Naive B cell (primary cell): ENCODE measurements around the gene C12orf57. TPM values are rescaled to one million over a fixed set of nuclear protein-coding genes. Genes with fewer than 3 reads are reported as not detected.

ENCODE experiments used
- ATAC-seq, 2 donors: fragments of 150-1000 bp; cut with Tn5 transposase; 2 replicates each; pipeline ENCODE4 v1.10.0; 2021; ENCODE audit warnings: low read depth in 2 of 2, mild to moderate bottlenecking in 2 of 2, moderate library complexity in 2 of 2
- DNase-seq: peaks from one replicate; pipeline ENCODE4 v3.0.0; 2022
- H3K27ac Mint-ChIP-seq, 6 donors: one replicate each; pipeline ENCODE4 v1.8.0; 2020 to 2022; ENCODE audit warnings: mild to moderate bottlenecking in 6 of 6, mixed read lengths in 6 of 6, moderate library complexity in 5 of 6, inconsistent platforms in 2 of 6
- H3K27me3 Mint-ChIP-seq, 3 donors: one replicate each; pipeline ENCODE4 v1.8.0; 2021 to 2022; ENCODE audit warnings: mixed read lengths in 3 of 3, mild to moderate bottlenecking in 1 of 3
- H3K36me3 Mint-ChIP-seq, 2 donors: one replicate each; pipeline ENCODE4 v1.8.0; 2020 to 2022; ENCODE audit warnings: mixed read lengths in 2 of 2, inconsistent platforms in 1 of 2, mild to moderate bottlenecking in 1 of 2
- H3K4me1 Mint-ChIP-seq, 3 donors: one replicate each; pipeline ENCODE4 v1.8.0; 2020 to 2022; ENCODE audit warnings: mixed read lengths in 3 of 3, inconsistent platforms in 1 of 3, mild to moderate bottlenecking in 1 of 3, moderate library complexity in 1 of 3
- H3K4me3 Mint-ChIP-seq, 8 donors: one replicate each; pipeline ENCODE4 v1.8.0; 2020 to 2022; ENCODE audit warnings: mild to moderate bottlenecking in 8 of 8, mixed read lengths in 8 of 8, moderate library complexity in 8 of 8, inconsistent platforms in 2 of 8
- H3K9me3 Mint-ChIP-seq, 7 donors: one replicate each; pipeline ENCODE4 v1.8.0; 2020 to 2022; ENCODE audit warnings: mixed read lengths in 7 of 7, mild to moderate bottlenecking in 5 of 7, inconsistent platforms in 2 of 7, moderate library complexity in 1 of 7
- polyA plus RNA-seq, 6 donors: library from polyadenylated mRNA; unstranded; fragments of 300-500 nt; fragmentation: Illumina TruSeq; gene quantifications; one replicate each; pipeline ENCODE4 v1.2.3, GENCODE V29; 2021; ENCODE audit warnings: low read depth in 6 of 6

Gene C12orf57
- polyA plus RNA-seq, 6 donors from 2014 or later: 126 to 211 (median 194) TPM

DNA sequence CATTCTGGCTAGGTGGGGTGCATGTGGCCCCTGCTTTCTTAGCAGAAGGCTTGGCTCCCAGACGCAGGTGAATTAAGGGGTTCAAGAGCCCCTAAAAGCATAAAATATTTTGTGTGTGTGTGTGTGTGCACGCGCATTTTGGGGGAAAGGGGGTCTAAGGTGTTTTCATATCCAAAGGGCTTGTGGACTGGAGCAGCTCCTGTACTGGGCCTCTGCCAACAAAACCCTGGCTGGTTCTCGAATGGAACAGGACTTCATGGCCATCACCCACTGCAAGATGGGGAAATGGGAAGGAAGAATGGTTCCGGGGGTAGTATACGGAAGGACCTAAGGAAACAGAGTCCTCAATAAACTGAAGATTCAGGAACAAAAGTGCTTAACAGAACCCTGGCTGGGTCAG lies 20.0 kb upstream of the C12orf57 start:
- H3K27ac Mint-ChIP-seq: peak overlapping the region in 5 of 6 donors; percentile 74 to 91 (median 82)
- H3K27me3 Mint-ChIP-seq: no peaks in the 10 kb centered on the region
- H3K4me3 Mint-ChIP-seq: peak overlapping the region in 7 of 8 donors; percentile 35 to 90 (median 85)
- DNase-seq (no peak), ATAC-seq (no peak)
- no peaks in the 10 kb centered on the region for H3K9me3 Mint-ChIP-seq
- no peaks in the 10 kb centered on the region for H3K36me3 Mint-ChIP-seq
- H3K4me1 Mint-ChIP-seq: peaks cover 57 to 70% (median 66%) of the 10 kb centered on the region in 3 donors

DNA sequence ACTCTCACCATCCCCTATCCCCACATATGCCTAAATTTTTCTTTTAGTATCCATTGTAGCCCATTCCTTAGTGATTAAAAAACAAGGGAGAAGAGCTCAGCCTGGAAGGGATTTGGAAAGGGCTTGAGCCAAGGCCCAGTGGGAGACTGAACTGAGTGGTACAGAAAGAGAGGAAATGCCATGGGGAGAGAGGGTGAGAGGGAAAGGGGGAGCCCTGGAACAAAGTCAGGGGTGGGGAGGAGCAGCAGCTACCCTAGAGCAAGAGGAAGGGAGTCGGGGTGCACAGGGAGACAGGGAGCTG lies 18.6 kb upstream of the C12orf57 start:
- H3K27ac Mint-ChIP-seq: peak overlapping the region in 3 of 6 donors; percentile 34 to 90 (median 84)

DNA sequence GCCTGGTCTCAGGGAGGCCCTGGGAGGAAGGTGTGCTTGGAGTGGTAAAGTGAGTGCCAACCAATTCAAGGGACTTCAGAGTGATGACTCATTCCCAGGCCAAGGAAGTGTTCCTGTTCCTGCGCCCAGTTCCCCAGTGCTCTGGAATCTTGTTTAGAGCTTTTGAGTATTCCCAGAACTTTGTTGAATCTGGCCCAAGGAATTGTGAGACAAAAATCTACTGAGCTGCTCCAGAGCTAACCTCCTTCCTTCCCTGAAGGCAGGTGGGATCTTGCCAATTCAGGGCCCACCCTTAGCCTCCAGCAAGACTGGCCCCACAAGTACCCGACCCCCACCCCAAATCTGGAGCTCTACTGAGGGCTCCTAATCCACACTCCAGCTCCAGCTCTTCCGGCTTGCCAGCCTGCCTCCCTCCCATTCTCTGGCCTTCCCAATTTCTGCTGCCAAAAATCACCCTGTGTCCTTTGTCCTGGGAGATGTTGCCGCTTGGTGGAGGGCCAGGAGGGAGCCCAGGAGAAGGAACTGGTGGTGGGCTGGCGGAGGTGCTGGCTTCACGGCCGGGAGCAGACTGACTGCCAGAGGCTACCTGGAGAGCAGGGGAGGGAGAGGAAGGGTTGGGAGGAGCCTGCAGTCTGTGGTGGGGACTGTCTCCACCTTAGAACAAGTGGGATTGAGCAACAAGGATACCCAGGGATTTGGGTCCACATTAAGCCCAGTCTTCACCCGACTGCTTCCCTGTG lies 18.1 kb upstream of the C12orf57 start:
- Mint-ChIP-seq H3K36me3 (no peaks in the 10 kb centered on the region), H3K27me3 (no peaks in the 10 kb centered on the region), H3K27ac (peak overlapping the region in 2 of 6 donors; percentile 11 to 84), H3K9me3 (no peaks in the 10 kb centered on the region), H3K4me1 (peaks cover 66 to 72% (median 71%) of the 10 kb centered on the region in 3 donors), H3K4me3 (peak overlapping the region; percentile 51 to 97 (median 76))
- ATAC-seq (no peak), DNase-seq (no peak)

More for the DNA sequence above, 18.6 kb upstream of the C12orf57 start:
- H3K4me1 Mint-ChIP-seq: peaks cover 67 to 72% (median 70%) of the 10 kb centered on the region in 3 donors
- peak overlapping the region in 7 of 8 donors; percentile 44 to 90 (median 79) for H3K4me3 Mint-ChIP-seq
- H3K36me3 Mint-ChIP-seq: no peaks in the 10 kb centered on the region
- no peaks in the 10 kb centered on the region for H3K9me3 Mint-ChIP-seq
- DNase-seq (no peak), ATAC-seq (no peak)
- no peaks in the 10 kb centered on the region for H3K27me3 Mint-ChIP-seq

DNA sequence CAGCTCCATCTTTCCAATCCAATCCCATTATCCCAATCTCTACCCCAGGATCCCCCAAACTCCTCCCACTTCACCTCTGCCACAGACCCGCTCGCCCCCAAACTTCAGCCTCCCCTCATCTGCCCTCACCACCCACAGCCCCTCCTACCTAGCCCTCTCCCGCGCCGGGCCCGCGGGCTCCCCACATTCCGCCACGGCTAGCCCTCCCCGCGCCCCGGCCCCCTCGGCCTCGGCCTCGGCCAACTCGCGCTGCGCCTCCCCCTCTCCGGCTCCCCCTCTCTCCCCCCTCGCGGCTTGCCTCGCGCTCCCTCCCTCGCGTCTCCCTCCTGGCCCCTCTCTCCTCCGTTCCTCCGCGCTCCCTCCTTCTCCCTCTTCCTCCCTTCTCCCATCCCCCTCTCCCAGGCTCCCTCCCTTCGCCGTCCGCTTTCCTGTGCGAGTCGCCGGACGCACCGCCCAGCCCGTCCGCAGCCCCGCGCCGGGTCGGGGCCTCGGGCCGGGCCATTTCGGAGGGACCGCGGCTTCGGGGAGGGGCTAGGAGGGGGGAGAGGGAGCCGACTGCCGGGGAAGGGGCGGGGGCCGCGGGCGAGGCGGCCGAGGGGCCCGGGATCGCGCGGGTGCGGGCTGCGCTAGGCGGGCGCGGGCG lies 16.3 kb upstream of the C12orf57 start, which contains the start of gene ATN1:
TSS of gene ATN1 (plus strand) at position 581 of the 643 bp plus-strand sequence. CDS start 6,043 bp downstream, outside the sequence.
- H3K36me3 Mint-ChIP-seq: no peaks in the 10 kb centered on the region
- peak within 1 kb of the TSS; percentile 82 to 97 (median 91) for H3K4me3 Mint-ChIP-seq
- H3K27ac Mint-ChIP-seq: peak within 1 kb of the TSS; percentile 91 to 99 (median 94)
- DNase-seq: no peak
- H3K9me3 Mint-ChIP-seq: no peaks in the 10 kb centered on the region
- peaks cover 54 to 60% (median 57%) of the 10 kb centered on the region in 3 donors for H3K4me1 Mint-ChIP-seq
- no peaks in the 10 kb centered on the region for H3K27me3 Mint-ChIP-seq
- ATAC-seq: peak; percentile 22 to 26

DNA sequence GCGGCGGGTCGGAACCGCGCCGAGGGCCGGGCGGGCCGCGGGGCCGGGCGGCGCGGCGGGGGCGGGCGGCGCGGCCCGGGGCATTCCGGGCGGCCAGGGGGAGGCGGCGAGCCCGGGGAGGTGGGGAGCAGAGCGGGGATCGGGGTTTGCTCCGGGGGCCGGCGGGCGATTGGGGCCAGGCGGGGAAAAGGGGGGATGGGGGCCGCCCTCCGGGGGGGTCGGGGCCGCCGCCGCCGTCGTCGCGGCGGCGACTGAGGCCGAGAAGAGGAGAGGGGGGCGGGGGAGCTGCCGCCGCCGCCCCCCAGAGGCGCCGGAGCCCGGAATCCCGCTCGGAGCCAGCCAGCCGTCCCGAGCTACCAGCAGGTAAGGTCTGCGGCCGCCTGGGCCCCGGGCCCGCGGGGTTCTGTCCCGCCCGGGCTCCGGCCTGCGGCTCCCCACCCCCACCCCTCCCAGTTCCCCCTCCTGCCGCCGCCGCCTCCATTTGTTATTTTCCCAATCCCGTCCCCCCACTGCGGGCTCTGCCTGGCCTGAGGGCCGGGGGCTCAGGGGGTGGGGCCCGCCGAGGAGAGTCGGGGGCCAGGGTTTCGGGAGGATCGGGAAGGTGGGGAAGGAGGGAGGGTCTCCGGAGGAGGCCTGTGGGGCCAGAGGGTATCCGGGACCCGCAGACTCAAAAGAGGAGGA lies 15.7 kb upstream of the C12orf57 start:
- Mint-ChIP-seq H3K4me3 (peak overlapping the region; percentile 72 to 96 (median 87)), H3K27ac (peak overlapping the region in 5 of 6 donors; percentile 85 to 94 (median 91)), H3K4me1 (peaks cover 47 to 54% (median 50%) of the 10 kb centered on the region in 3 donors), H3K27me3 (no peaks in the 10 kb centered on the region), H3K36me3 (no peaks in the 10 kb centered on the region), H3K9me3 (no peaks in the 10 kb centered on the region)
- DNase-seq (no peak), ATAC-seq (peak; percentile 43 to 49)

DNA sequence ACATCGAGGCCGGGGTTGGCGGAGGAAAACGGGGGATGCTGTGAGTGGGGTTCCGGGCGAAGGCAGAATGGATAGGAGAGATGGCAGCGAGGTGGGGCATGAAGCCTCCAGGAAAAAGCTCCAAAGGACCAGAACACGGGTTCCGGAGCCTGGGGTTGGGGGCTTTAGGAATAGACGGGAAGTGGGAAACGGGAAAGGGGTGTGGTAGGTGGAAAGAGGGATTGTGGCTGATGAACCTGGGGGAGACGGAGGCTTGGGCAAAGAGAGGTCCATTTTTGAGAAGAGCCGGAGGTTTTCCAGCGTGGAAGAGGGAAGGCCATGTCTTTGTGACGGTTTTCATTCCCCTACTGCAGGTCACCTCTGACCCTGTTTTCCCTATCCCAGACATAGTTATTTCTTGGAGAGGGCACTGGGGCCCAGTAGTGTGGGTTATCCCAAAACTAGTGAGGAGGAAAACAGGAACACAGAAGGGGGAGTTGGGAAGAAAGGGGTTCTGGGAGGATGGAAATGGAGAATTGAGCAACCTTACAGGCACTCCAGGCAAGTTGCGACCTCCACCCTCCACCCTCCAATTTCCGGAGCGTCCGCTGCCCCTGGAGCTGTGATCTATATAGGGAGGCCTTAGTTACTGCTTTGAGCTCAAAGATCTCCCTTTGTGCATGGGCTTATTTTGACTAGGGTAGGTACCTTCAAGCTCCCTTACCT lies 15.0 kb upstream of the C12orf57 start:
- no peaks in the 10 kb centered on the region for H3K9me3 Mint-ChIP-seq
- peaks cover 41 to 47% (median 46%) of the 10 kb centered on the region in 3 donors for H3K4me1 Mint-ChIP-seq
- DNase-seq (no peak), ATAC-seq (no peak)
- no peaks in the 10 kb centered on the region for H3K36me3 Mint-ChIP-seq
- peak overlapping the region; percentile 20 to 95 (median 91) for H3K27ac Mint-ChIP-seq
- H3K4me3 Mint-ChIP-seq: peak overlapping the region; percentile 72 to 96 (median 87)
- no peaks in the 10 kb centered on the region for H3K27me3 Mint-ChIP-seq

DNA sequence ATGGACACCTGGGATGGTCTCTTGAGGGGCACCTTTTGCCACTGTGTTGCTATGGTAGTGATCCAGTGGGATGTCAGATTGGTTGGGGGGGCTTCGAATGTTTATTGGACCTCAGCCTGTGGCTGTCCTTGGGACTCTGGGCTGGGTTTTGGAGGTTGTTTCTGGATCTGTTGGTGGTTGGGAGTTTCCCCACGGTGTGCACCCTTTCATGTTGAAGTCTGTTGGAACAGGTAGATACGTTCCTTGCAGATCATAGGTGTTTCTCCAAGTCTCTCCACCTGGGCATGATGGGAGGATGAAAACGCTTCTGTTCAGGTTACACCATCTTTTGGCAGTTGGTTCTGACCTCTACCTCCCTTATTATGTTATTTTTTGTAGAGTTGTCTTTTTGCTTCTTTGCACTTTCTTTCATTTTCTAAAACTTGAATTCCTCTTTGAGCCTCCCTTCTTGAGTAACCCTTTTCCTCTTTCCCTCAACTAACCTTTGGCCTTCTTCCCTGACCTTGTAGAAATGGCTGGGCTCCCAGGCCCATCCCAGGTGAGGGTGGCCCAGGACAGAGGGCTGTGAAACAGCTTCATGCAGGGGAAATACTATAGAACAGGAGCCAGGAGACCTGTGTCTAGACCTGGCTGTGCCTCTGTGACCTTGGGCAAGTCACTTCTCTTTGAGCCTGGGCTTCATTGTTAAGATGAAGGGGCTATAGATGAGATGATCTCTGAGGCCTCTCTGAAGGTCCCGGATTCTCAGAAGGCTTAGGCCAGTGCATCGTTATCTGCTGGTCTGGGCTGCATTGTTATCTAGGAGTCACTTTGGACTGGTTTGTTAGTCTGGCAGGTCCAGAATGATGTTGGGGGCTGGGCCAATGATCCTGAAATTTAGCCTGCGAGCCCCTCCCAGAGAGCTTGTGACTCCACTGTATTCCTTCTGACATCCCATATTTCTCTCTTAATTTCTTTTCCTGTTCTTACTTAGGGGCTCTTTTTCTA lies 14.1 kb upstream of the C12orf57 start:
- H3K27me3 Mint-ChIP-seq: no peaks in the 10 kb centered on the region
- H3K36me3 Mint-ChIP-seq: no peaks in the 10 kb centered on the region
- peak overlapping the region; percentile 72 to 96 (median 87) for H3K4me3 Mint-ChIP-seq
- peak overlapping the region; percentile 28 to 95 (median 91) for H3K27ac Mint-ChIP-seq
- ATAC-seq: no peak
- H3K9me3 Mint-ChIP-seq: no peaks in the 10 kb centered on the region
- H3K4me1 Mint-ChIP-seq: peaks cover 33 to 46% (median 40%) of the 10 kb centered on the region in 3 donors
- DNase-seq: no peak

DNA sequence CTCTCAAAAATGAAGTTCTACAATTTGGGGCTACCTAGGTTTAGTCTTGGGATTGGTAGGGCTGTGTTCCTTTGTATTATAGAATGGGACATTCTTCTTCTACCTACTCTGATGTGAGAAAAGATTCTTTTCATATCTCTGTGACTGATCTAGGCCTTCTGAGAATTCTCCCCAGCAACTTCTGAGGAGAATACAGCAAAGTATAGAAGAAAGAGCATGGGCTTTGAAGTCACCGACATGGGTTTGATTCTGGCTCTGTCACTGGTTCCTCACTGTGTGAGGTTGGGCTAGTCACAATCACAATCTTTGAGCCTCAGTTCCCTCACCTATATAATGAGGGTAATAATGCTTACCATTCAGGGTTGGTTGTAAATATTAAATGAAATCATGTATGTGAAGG lies 11.1 kb upstream of the C12orf57 start:
- H3K4me3 Mint-ChIP-seq: peak overlapping the region in 1 of 8 donors; percentile 66
- no peaks in the 10 kb centered on the region for H3K27me3 Mint-ChIP-seq
- H3K36me3 Mint-ChIP-seq: peaks cover 0 to 3% of the 10 kb centered on the region in 2 donors
- DNase-seq (no peak), ATAC-seq (no peak)
- peak overlapping the region; percentile 0 to 75 (median 51) for H3K27ac Mint-ChIP-seq
- peaks cover 32 to 49% (median 43%) of the 10 kb centered on the region in 3 donors for H3K4me1 Mint-ChIP-seq
- H3K9me3 Mint-ChIP-seq: no peaks in the 10 kb centered on the region

DNA sequence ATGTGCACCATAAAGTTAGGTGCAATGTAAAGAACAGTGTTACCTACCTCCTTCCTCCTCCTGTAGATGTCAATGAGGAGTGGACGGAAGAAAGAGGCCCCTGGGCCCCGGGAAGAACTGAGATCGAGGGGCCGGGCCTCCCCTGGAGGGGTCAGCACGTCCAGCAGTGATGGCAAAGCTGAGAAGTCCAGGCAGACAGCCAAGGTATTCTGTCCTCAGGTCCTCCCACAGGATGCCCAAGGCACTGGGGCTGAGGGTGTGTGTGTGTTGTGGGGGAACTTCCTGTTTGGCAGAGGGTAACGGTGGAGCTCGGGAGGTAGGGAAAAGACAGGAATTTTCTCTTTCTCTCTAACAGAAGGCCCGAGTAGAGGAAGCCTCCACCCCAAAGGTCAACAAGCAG lies 9.7 kb upstream of the C12orf57 start:
- no peaks in the 10 kb centered on the region for H3K27me3 Mint-ChIP-seq
- peak overlapping the region in 2 of 8 donors; percentile 5 to 88 for H3K4me3 Mint-ChIP-seq
- peaks cover 31 to 49% (median 44%) of the 10 kb centered on the region in 3 donors for H3K4me1 Mint-ChIP-seq
- H3K36me3 Mint-ChIP-seq: peaks cover 0 to 3% of the 10 kb centered on the region in 2 donors
- no peak for ATAC-seq
- peak overlapping the region in 3 of 6 donors; percentile 27 to 89 (median 87) for H3K27ac Mint-ChIP-seq
- no peak for DNase-seq
- no peaks in the 10 kb centered on the region for H3K9me3 Mint-ChIP-seq

DNA sequence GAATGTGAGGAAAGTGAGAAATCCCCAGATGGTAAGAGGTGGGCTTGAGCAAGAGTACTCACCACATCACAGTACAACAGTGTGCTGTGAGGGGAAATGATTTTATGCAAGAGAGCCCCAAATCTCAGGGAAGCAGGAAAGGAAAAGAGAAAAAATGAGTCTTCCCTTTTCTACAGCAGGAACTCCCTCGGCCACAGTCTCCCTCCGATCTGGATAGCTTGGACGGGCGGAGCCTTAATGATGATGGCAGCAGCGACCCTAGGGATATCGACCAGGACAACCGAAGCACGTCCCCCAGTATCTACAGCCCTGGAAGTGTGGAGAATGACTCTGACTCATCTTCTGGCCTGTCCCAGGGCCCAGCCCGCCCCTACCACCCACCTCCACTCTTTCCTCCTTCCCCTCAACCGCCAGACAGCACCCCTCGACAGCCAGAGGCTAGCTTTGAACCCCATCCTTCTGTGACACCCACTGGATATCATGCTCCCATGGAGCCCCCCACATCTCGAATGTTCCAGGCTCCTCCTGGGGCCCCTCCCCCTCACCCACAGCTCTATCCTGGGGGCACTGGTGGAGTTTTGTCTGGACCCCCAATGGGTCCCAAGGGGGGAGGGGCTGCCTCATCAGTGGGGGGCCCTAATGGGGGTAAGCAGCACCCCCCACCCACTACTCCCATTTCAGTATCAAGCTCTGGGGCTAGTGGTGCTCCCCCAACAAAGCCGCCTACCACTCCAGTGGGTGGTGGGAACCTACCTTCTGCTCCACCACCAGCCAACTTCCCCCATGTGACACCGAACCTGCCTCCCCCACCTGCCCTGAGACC lies 8.2 kb upstream of the C12orf57 start:
- H3K4me3 Mint-ChIP-seq: peak overlapping the region in 7 of 8 donors; percentile 9 to 93 (median 88)
- DNase-seq: no peak
- H3K9me3 Mint-ChIP-seq: no peaks in the 10 kb centered on the region
- no peak for ATAC-seq
- no peaks in the 10 kb centered on the region for H3K27me3 Mint-ChIP-seq
- peak overlapping the region in 5 of 6 donors; percentile 70 to 93 (median 87) for H3K27ac Mint-ChIP-seq
- H3K4me1 Mint-ChIP-seq: peaks cover 32 to 49% (median 44%) of the 10 kb centered on the region in 3 donors
- H3K36me3 Mint-ChIP-seq: peaks cover 0 to 3% of the 10 kb centered on the region in 2 donors

DNA sequence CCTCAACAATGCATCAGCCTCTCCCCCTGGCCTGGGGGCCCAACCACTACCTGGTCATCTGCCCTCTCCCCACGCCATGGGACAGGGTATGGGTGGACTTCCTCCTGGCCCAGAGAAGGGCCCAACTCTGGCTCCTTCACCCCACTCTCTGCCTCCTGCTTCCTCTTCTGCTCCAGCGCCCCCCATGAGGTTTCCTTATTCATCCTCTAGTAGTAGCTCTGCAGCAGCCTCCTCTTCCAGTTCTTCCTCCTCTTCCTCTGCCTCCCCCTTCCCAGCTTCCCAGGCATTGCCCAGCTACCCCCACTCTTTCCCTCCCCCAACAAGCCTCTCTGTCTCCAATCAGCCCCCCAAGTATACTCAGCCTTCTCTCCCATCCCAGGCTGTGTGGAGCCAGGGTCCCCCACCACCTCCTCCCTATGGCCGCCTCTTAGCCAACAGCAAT lies 7.6 kb upstream of the C12orf57 start:
- Mint-ChIP-seq H3K36me3 (peaks cover 0 to 3% of the 10 kb centered on the region in 2 donors), H3K27me3 (no peaks in the 10 kb centered on the region), H3K4me1 (peaks cover 32 to 49% (median 46%) of the 10 kb centered on the region in 3 donors), H3K9me3 (no peaks in the 10 kb centered on the region), H3K27ac (peak overlapping the region; percentile 70 to 97 (median 91)), H3K4me3 (peak overlapping the region; percentile 77 to 93 (median 87))
- ATAC-seq: no peak
- DNase-seq: no peak
